K562 treated with DMSO at 1 percent for 12 hours (cell line): ENCODE results near the gene EZH1. TPM values are rescaled to one million over a fixed set of nuclear protein-coding genes. Genes with fewer than 3 reads are reported as not detected.

ENCODE experiments used
- total RNA-seq: library from RNA; unstranded; fragments of 300-600 nt; gene quantifications from 2 replicates; pipeline ENCODE4 v1.2.3, GENCODE V29; 2022; ENCODE audit not compliant: insufficient read depth

Gene EZH1
- total RNA-seq = 9.5 and 29.4 TPM in 2 replicates

GRCh38 chr17:42744806-42745617, at the start of gene EZH1:
TSS of gene EZH1 (minus strand) at chr17:42745040. CDS start at chr17:42728941, 16,099 bp downstream.

GRCh38 chr17:42779936-42780850, 35.4 kb upstream of the EZH1 start, which contains the start of gene WNK4:
TSS of gene WNK4 (plus strand) at chr17:42780610. CDS start at chr17:42780699, 89 bp downstream.

GRCh38 chr17:42773290-42774035, 28.6 kb upstream of the EZH1 start, which contains the start of gene VPS25:
TSS of gene VPS25 (plus strand) at chr17:42773449. CDS start at chr17:42773476, 27 bp downstream.

GRCh38 chr17:42760652-42761581, 16.1 kb upstream of the EZH1 start, which contains the start of gene RAMP2:
TSS of gene RAMP2 (plus strand) at chr17:42761227. CDS start at chr17:42761262, 35 bp downstream.

GRCh38 chr17:42681976-42682721, 62.7 kb downstream of the EZH1 start, which contains the start of gene CNTNAP1:
TSS of gene CNTNAP1 (plus strand) at chr17:42682531. CDS start at chr17:42682830, 299 bp downstream.

GRCh38 chr17:42676424-42677011, 68.3 kb downstream of the EZH1 start, which contains the start of gene PLEKHH3:
TSS of gene PLEKHH3 (minus strand) at chr17:42676994. CDS start at chr17:42676563, 431 bp downstream.

GRCh38 chr17:42659079-42659931, 85.5 kb downstream of the EZH1 start, which contains the start of gene TUBG2:
TSS of gene TUBG2 (plus strand) at chr17:42659284. CDS start at chr17:42659504, 220 bp downstream.

Other genes starting within 250 kb of the EZH1 start
- 13.4 and 17.2 TPM in 2 replicates for gene NAGLU, start 208.8 kb downstream of the EZH1 start, total RNA-seq
- gene HSD17B1, start 192.1 kb downstream of the EZH1 start, total RNA-seq = 5.9 and 6.6 TPM in 2 replicates
- gene COASY, start 182.9 kb downstream of the EZH1 start, total RNA-seq = 88.6 and 138 TPM in 2 replicates
- gene MLX, start 177.9 kb downstream of the EZH1 start, total RNA-seq = 27.7 and 48.9 TPM in 2 replicates
- gene PSMC3IP, start 167.3 kb downstream of the EZH1 start, total RNA-seq = 38.2 and 56.8 TPM in 2 replicates
- gene RETREG3, start 135.7 kb downstream of the EZH1 start, total RNA-seq = 14.6 and 33.4 TPM in 2 replicates
- 113 and 147 TPM in 2 replicates for gene TUBG1, start 135.4 kb downstream of the EZH1 start, total RNA-seq
- not detected in 2 replicates for gene TUBG2, start 85.8 kb downstream of the EZH1 start, total RNA-seq
- gene PLEKHH3, start 68.0 kb downstream of the EZH1 start, total RNA-seq = 43.8 and 49.4 TPM in 2 replicates
- gene CCR10, start 63.2 kb downstream of the EZH1 start, total RNA-seq = 9.2 and 13.7 TPM in 2 replicates
- 0.24 and 2.2 TPM in 2 replicates for gene CNTNAP1, start 62.5 kb downstream of the EZH1 start, total RNA-seq
- not detected in 2 replicates for gene RAMP2, start 16.2 kb upstream of the EZH1 start, total RNA-seq
- 138 and 158 TPM in 2 replicates for gene VPS25, start 28.4 kb upstream of the EZH1 start, total RNA-seq
- gene WNK4, start 35.6 kb upstream of the EZH1 start, total RNA-seq = 2.8 and 9.5 TPM in 2 replicates
- 65.3 and 74.5 TPM in 2 replicates for gene COA3, start 53.7 kb upstream of the EZH1 start, total RNA-seq
- gene CNTD1, start 53.8 kb upstream of the EZH1 start, total RNA-seq = 0.37 and 0.66 TPM in 2 replicates
- 26.2 and 52.7 TPM in 2 replicates for gene BECN1, start 79.2 kb upstream of the EZH1 start, total RNA-seq
- gene PSME3, start 88.4 kb upstream of the EZH1 start, total RNA-seq = 61.1 and 143 TPM in 2 replicates
- 1.1 and 4.3 TPM in 2 replicates for gene AOC2, start 99.5 kb upstream of the EZH1 start, total RNA-seq
- 1.1 and 3.4 TPM in 2 replicates for gene AOC3, start 106.2 kb upstream of the EZH1 start, total RNA-seq
- gene G6PC1, start 155.8 kb upstream of the EZH1 start, total RNA-seq = not detected in 2 replicates
- 23.1 and 31.4 TPM in 2 replicates for gene AARSD1, start 219.4 kb upstream of the EZH1 start, total RNA-seq
- gene PTGES3L, start 235.0 kb upstream of the EZH1 start, total RNA-seq = 1.7 and 2.2 TPM in 2 replicates
- 9.1 and 17.5 TPM in 2 replicates for gene RUNDC1, start 235.5 kb upstream of the EZH1 start, total RNA-seq